ENCODE results near the gene ZNF791.
A peak's percentile ranks its signal among the peaks of the same experiment; 100 is the strongest.

Gene ZNF791

GRCh38 chr19:12646551-12646950, 35.8 kb downstream of the ZNF791 start:
- TF ChIP-seq CREB1 (IDR thresholded peaks at IDR 0.05; ENCODE audit: low read depth) (no peak), REST (IDR thresholded peaks at IDR 0.05; ENCODE audit: low read depth) (no peak), TAF1 (IDR thresholded peaks at IDR 0.05; ENCODE audit: low read depth) (no peak), ZBTB7A (IDR thresholded peaks at IDR 0.05; ENCODE audit: low read depth) (no peak), USF1 (IDR thresholded peaks at IDR 0.05) (no peak), MAX (IDR thresholded peaks at IDR 0.05) (no peak), TEAD4 (IDR thresholded peaks at IDR 0.05) (no peak), NFIC (IDR thresholded peaks at IDR 0.05) (no peak), EGR1 (IDR thresholded peaks at IDR 0.05) (no peak), YY1 (IDR thresholded peaks at IDR 0.05; ENCODE audit: low read depth) (no peak), RAD21 (IDR thresholded peaks at IDR 0.05; ENCODE audit: low read depth) (no peak), EP300 (IDR thresholded peaks at IDR 0.05; ENCODE audit: borderline replicate concordance) (no peak), FOXM1 (IDR thresholded peaks at IDR 0.05; ENCODE audit: borderline replicate concordance, low read depth) (no peak), CEBPB (IDR thresholded peaks at IDR 0.05) (no peak), TCF12 (IDR thresholded peaks at IDR 0.05; ENCODE audit: low read depth) (no peak)

- no peak for TF ChIP-seq TAF1 (IDR thresholded peaks at IDR 0.05; ENCODE audit: low read depth)
- no peak for TF ChIP-seq EP300 (IDR thresholded peaks at IDR 0.05; ENCODE audit: borderline replicate concordance)
Measured at GRCh38 chr19:12647047-12647446, 36.3 kb downstream of the ZNF791 start.

- peak; percentile 14; the same call in 1 of the 2 replicates for TF ChIP-seq EP300 (IDR thresholded peaks at IDR 0.05; ENCODE audit: borderline replicate concordance)
- no peak for TF ChIP-seq YY1 (IDR thresholded peaks at IDR 0.05; ENCODE audit: low read depth)
- peak; percentile 38; the same call in 1 of the 2 replicates for TF ChIP-seq MAX (IDR thresholded peaks at IDR 0.05)
Measured at GRCh38 chr19:12647490-12648071, 36.9 kb downstream of the ZNF791 start.

GRCh38 chr19:12648088-12648487, 37.4 kb downstream of the ZNF791 start:
- TF ChIP-seq REST (IDR thresholded peaks at IDR 0.05; ENCODE audit: low read depth) (no peak), NFIC (IDR thresholded peaks at IDR 0.05) (no peak), FOXM1 (IDR thresholded peaks at IDR 0.05; ENCODE audit: borderline replicate concordance, low read depth) (no peak), YY1 (IDR thresholded peaks at IDR 0.05; ENCODE audit: low read depth) (no peak), MAX (IDR thresholded peaks at IDR 0.05) (0 out of 2 replicates have a peak, but pooled peaks have one; percentile 39), EP300 (IDR thresholded peaks at IDR 0.05; ENCODE audit: borderline replicate concordance) (no peak), TCF12 (IDR thresholded peaks at IDR 0.05; ENCODE audit: low read depth) (no peak), CREB1 (IDR thresholded peaks at IDR 0.05; ENCODE audit: low read depth) (no peak), TEAD4 (IDR thresholded peaks at IDR 0.05) (no peak), USF1 (IDR thresholded peaks at IDR 0.05) (no peak), ZBTB7A (IDR thresholded peaks at IDR 0.05; ENCODE audit: low read depth) (peak; percentile 94), EGR1 (IDR thresholded peaks at IDR 0.05) (peak; percentile 66; the same call in 1 of the 2 replicates), CEBPB (IDR thresholded peaks at IDR 0.05) (no peak), RAD21 (IDR thresholded peaks at IDR 0.05; ENCODE audit: low read depth) (peak; percentile 45; the same call in 1 of the 2 replicates), TAF1 (IDR thresholded peaks at IDR 0.05; ENCODE audit: low read depth) (no peak)

GRCh38 chr19:12649941-12650340, 39.2 kb downstream of the ZNF791 start:
- TF ChIP-seq CEBPB (IDR thresholded peaks at IDR 0.05) = no peak
- no peak for TF ChIP-seq YY1 (IDR thresholded peaks at IDR 0.05; ENCODE audit: low read depth)
- TF ChIP-seq TAF1 (IDR thresholded peaks at IDR 0.05; ENCODE audit: low read depth) = no peak
- no peak for TF ChIP-seq FOXM1 (IDR thresholded peaks at IDR 0.05; ENCODE audit: borderline replicate concordance, low read depth)
- TF ChIP-seq EP300 (IDR thresholded peaks at IDR 0.05; ENCODE audit: borderline replicate concordance) = no peak
- no peak for TF ChIP-seq EGR1 (IDR thresholded peaks at IDR 0.05)
- no peak for TF ChIP-seq TCF12 (IDR thresholded peaks at IDR 0.05; ENCODE audit: low read depth)
- no peak for TF ChIP-seq TEAD4 (IDR thresholded peaks at IDR 0.05)

- TF ChIP-seq ZBTB7A (IDR thresholded peaks at IDR 0.05; ENCODE audit: low read depth) (no peak), MAX (IDR thresholded peaks at IDR 0.05) (no peak), CREB1 (IDR thresholded peaks at IDR 0.05; ENCODE audit: low read depth) (no peak), NFIC (IDR thresholded peaks at IDR 0.05) (no peak), TAF1 (IDR thresholded peaks at IDR 0.05; ENCODE audit: low read depth) (no peak), TCF12 (IDR thresholded peaks at IDR 0.05; ENCODE audit: low read depth) (no peak), RAD21 (IDR thresholded peaks at IDR 0.05; ENCODE audit: low read depth) (no peak), TEAD4 (IDR thresholded peaks at IDR 0.05) (no peak), EP300 (IDR thresholded peaks at IDR 0.05; ENCODE audit: borderline replicate concordance) (no peak)
Measured at GRCh38 chr19:12652219-12652618, 41.5 kb downstream of the ZNF791 start.
